ENCODE data around the gene PLA2G4D. TPM values are rescaled to one million over a fixed set of nuclear protein-coding genes. Genes with fewer than 3 reads are reported as not detected.

Gene PLA2G4D
- total RNA-seq, 3 donors from 2014 or later (not counting 1 experiment from before 2014, with no cell fraction given): not detected

DNA sequence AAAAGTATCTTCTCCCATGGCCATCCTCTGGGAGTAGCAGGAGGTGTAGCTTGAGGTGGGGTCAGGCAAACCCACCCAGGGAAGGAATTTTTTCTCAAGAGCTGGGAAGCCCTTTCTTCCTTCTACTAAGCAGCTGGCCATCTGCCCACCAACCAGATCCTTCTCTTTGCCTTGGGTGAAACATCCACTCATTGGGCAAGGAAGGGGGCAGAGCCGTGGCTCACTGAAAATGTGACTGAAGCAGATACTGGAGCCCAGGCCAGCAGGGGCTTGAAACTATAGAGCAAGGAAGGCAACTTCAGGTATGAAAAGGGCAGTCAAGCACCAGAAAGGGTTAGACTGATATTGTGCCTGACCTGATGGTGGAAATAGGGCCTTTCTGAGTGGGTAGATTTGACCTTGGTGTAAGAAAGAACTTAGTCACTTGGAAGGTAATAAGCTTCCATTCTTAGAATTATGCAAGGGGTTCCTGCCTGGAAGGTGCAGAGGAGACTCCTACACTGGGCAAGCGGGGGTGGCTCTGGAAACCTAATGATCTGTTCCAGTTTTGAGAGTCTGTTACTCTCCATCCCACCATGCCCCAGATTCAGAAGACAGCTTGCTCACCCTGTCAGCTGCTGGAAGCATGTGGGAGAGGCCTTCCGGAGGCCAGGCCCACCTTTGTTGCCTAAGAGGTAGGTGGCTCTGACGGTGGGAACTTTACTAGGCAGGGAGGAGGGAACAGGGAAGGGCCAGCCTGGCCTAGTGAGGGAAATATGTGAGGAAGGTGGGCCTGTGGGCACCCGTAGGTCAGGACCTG, 51.6 kb downstream of the PLA2G4D start:
- peaks cover 8 to 9% of the 10 kb centered on the region in 2 donors for H3K27me3 Mint-ChIP-seq (ENCODE audit: low read depth in 2 of 2)
- no peak overlapping the region for H3K27ac ChIP-seq (ENCODE audit: low read length)
- no peaks in the 10 kb centered on the region for H3K27me3 ChIP-seq (ENCODE audit: control insufficient read depth, insufficient read depth, low read length)
- no peak overlapping the region for H3K4me3 Mint-ChIP-seq
- H3K9me3 ChIP-seq (ENCODE audit: control insufficient read depth, insufficient read depth, low read length): no peaks in the 10 kb centered on the region
- no peak overlapping the region for H3K4me3 ChIP-seq (ENCODE audit: low read length)
- H3K4me1 Mint-ChIP-seq: no peaks in the 10 kb centered on the region
- H3K4me1 ChIP-seq (ENCODE audit: control insufficient read depth, insufficient read depth, low read length): no peaks in the 10 kb centered on the region
- TF ChIP-seq, protein P1, sequence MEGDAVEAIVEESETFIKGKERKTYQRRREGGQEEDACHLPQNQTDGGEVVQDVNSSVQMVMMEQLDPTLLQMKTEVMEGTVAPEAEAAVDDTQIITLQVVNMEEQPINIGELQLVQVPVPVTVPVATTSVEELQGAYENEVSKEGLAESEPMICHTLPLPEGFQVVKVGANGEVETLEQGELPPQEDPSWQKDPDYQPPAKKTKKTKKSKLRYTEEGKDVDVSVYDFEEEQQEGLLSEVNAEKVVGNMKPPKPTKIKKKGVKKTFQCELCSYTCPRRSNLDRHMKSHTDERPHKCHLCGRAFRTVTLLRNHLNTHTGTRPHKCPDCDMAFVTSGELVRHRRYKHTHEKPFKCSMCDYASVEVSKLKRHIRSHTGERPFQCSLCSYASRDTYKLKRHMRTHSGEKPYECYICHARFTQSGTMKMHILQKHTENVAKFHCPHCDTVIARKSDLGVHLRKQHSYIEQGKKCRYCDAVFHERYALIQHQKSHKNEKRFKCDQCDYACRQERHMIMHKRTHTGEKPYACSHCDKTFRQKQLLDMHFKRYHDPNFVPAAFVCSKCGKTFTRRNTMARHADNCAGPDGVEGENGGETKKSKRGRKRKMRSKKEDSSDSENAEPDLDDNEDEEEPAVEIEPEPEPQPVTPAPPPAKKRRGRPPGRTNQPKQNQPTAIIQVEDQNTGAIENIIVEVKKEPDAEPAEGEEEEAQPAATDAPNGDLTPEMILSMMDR (IDR thresholded peaks at IDR 0.05): no peak
- no peaks in the 10 kb centered on the region for H3K36me3 Mint-ChIP-seq
- H3K36me3 ChIP-seq (ENCODE audit: control insufficient read depth, insufficient read depth, low read length): no peaks in the 10 kb centered on the region
- no peak for ATAC-seq
- H3K9me3 Mint-ChIP-seq: no peaks in the 10 kb centered on the region
- no peak overlapping the region for H3K27ac Mint-ChIP-seq
- WGBS (ENCODE audit: insufficient coverage): 94% methylated on average over 5 of the region's 5 CpGs
- DNase-seq: no peak
- intact Hi-C loops (cut with micrococcal nuclease): no loop called here

DNA sequence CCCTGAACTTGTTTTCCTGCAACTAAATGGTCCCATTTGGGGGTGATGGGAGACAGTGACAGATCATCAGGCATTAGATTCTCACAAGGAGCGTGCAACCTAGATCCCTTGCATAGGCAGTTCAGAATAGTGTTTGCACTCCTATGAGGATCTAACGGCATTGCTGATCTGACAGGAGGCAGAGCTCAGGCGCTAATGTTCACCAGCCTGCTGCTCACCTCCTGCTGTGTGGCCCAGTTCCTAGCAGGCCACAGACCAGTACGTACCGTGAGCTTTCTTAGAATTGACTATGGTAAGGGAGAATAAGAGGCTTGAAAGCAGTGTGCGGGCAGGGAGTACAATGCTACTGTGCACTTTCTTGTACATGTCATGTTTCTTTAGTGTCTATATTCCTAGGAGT, 56.0 kb downstream of the PLA2G4D start:
- no peak for ATAC-seq
- H3K4me1 ChIP-seq (ENCODE audit: control insufficient read depth, insufficient read depth, low read length): peaks cover 6% of the 10 kb centered on the region
- DNase-seq: no peak
- Mint-ChIP-seq H3K4me3 (no peak overlapping the region), H3K36me3 (no peaks in the 10 kb centered on the region), H3K4me1 (no peaks in the 10 kb centered on the region), H3K9me3 (no peaks in the 10 kb centered on the region), H3K27ac (no peak overlapping the region), H3K27me3 (ENCODE audit: low read depth in 2 of 2) (peaks cover 2 to 8% of the 10 kb centered on the region in 2 donors)
- no peak overlapping the region for H3K4me3 ChIP-seq (ENCODE audit: low read length)
- H3K9me3 ChIP-seq (ENCODE audit: control insufficient read depth, insufficient read depth, low read length): no peaks in the 10 kb centered on the region
- TF ChIP-seq, protein P1 (IDR thresholded peaks at IDR 0.05): no peak
- H3K27me3 ChIP-seq (ENCODE audit: control insufficient read depth, insufficient read depth, low read length): no peaks in the 10 kb centered on the region
- H3K36me3 ChIP-seq (ENCODE audit: control insufficient read depth, insufficient read depth, low read length): no peaks in the 10 kb centered on the region
- intact Hi-C loops (cut with micrococcal nuclease): no loop called here
- WGBS (ENCODE audit: insufficient coverage): 92% methylated on average over 6 of the region's 6 CpGs
- no peak overlapping the region for H3K27ac ChIP-seq (ENCODE audit: low read length)

GRCh38 chr15:42037656-42038055, 56.7 kb downstream of the PLA2G4D start:
- WGBS (ENCODE audit: insufficient coverage): 71% methylated on average over 8 of the region's 8 CpGs
- TF ChIP-seq, protein P1 (IDR thresholded peaks at IDR 0.05): no peak
- peaks cover 3 to 8% of the 10 kb centered on the region in 2 donors for H3K27me3 Mint-ChIP-seq (ENCODE audit: low read depth in 2 of 2)
- H3K4me3 Mint-ChIP-seq: no peak overlapping the region
- no peak overlapping the region for H3K27ac Mint-ChIP-seq
- Histone ChIP-seq H3K27me3 (ENCODE audit: control insufficient read depth, insufficient read depth, low read length) (no peaks in the 10 kb centered on the region), H3K36me3 (ENCODE audit: control insufficient read depth, insufficient read depth, low read length) (no peaks in the 10 kb centered on the region), H3K27ac (ENCODE audit: low read length) (no peak overlapping the region), H3K9me3 (ENCODE audit: control insufficient read depth, insufficient read depth, low read length) (no peaks in the 10 kb centered on the region), H3K4me1 (ENCODE audit: control insufficient read depth, insufficient read depth, low read length) (peaks cover 6% of the 10 kb centered on the region), H3K4me3 (ENCODE audit: low read length) (no peak overlapping the region)
- no peak for ATAC-seq
- no peaks in the 10 kb centered on the region for H3K4me1 Mint-ChIP-seq
- no peak for DNase-seq
- no peaks in the 10 kb centered on the region for H3K9me3 Mint-ChIP-seq
- intact Hi-C loops (cut with micrococcal nuclease): no loop called here
- no peaks in the 10 kb centered on the region for H3K36me3 Mint-ChIP-seq

GRCh38 chr15:42036966-42037365, 57.4 kb downstream of the PLA2G4D start:
- Mint-ChIP-seq H3K4me1 (no peaks in the 10 kb centered on the region), H3K4me3 (no peak overlapping the region), H3K27ac (no peak overlapping the region), H3K36me3 (no peaks in the 10 kb centered on the region), H3K9me3 (no peaks in the 10 kb centered on the region), H3K27me3 (ENCODE audit: low read depth in 2 of 2) (peaks cover 5 to 8% of the 10 kb centered on the region in 2 donors)
- Histone ChIP-seq H3K27ac (ENCODE audit: low read length) (no peak overlapping the region), H3K36me3 (ENCODE audit: control insufficient read depth, insufficient read depth, low read length) (no peaks in the 10 kb centered on the region), H3K9me3 (ENCODE audit: control insufficient read depth, insufficient read depth, low read length) (no peaks in the 10 kb centered on the region), H3K4me3 (ENCODE audit: low read length) (no peak overlapping the region), H3K27me3 (ENCODE audit: control insufficient read depth, insufficient read depth, low read length) (no peaks in the 10 kb centered on the region), H3K4me1 (ENCODE audit: control insufficient read depth, insufficient read depth, low read length) (peaks cover 6% of the 10 kb centered on the region)
- DNase-seq (no peak), ATAC-seq (no peak)
- 86% methylated on average over 9 of the region's 9 CpGs for WGBS (ENCODE audit: insufficient coverage)
- intact Hi-C loops (cut with micrococcal nuclease): no loop called here
- TF ChIP-seq, protein P1 (IDR thresholded peaks at IDR 0.05): no peak

Measured in natural killer cell (primary cell).